ENCODE results near the gene RNF167.

Gene RNF167

DNA sequence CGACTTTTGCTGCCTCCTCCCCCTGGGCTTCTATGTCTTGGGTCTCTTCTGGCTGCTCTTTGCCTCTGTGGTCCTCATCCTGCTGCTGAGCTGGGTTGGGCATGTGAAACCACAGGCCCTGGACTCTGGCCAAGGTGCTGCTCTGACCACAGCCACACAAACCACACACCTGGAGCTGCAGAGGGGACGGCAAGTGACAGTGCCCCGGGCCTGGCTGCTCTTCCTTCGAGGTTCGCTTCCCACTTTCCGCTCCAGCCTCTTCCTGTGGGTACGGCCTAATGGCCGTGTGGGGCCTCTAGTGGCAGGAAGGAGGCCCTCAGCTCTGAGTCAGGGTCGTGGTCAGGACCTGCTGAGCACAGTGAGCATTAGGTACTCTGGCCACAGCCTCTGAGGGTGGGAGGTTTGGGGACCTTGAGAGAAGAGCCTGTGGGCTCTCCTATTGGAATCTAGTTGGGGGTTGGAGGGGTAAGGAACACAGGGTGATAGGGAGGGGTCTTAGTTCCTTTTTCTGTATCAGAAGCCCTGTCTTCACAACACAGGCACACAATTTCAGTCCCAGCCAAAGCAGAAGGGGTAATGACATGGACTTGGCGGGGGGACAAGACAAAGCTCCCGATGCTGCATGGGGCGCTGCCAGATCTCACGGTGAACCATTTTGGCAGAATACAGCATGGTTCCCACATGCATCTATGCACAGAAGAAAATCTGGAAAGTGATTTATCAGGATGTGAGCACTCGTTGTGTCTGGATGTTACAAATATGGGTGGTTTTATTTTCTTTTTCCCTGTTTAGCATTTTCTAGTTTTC lies 5.7 kb upstream of the RNF167 start:
- TF ChIP-seq EZH2phosphoT487 (IDR thresholded peaks at IDR 0.05; ENCODE audit: low read depth) = no peak
- TF ChIP-seq, protein P1, sequence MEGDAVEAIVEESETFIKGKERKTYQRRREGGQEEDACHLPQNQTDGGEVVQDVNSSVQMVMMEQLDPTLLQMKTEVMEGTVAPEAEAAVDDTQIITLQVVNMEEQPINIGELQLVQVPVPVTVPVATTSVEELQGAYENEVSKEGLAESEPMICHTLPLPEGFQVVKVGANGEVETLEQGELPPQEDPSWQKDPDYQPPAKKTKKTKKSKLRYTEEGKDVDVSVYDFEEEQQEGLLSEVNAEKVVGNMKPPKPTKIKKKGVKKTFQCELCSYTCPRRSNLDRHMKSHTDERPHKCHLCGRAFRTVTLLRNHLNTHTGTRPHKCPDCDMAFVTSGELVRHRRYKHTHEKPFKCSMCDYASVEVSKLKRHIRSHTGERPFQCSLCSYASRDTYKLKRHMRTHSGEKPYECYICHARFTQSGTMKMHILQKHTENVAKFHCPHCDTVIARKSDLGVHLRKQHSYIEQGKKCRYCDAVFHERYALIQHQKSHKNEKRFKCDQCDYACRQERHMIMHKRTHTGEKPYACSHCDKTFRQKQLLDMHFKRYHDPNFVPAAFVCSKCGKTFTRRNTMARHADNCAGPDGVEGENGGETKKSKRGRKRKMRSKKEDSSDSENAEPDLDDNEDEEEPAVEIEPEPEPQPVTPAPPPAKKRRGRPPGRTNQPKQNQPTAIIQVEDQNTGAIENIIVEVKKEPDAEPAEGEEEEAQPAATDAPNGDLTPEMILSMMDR (IDR thresholded peaks at IDR 0.05; ENCODE audit: low read depth, low read length) = no peak
- Histone ChIP-seq H3K9ac (ENCODE audit: low read length) (no peak overlapping the region), H3K4me2 (ENCODE audit: low read length) (no peak overlapping the region), H2AFZ (ENCODE audit: low read depth, low read length) (no peak overlapping the region), H3K27ac (ENCODE audit: low read length) (no peak overlapping the region), H3K27me3 (ENCODE audit: low read depth, low read length) (no peaks in the 10 kb centered on the region), H3K36me3 (replicated peaks; ENCODE audit: low read depth, low read length) (peaks cover 13% of the 10 kb centered on the region), H3K9me3 (ENCODE audit: insufficient read depth, low read length) (no peaks in the 10 kb centered on the region), H4K20me1 (ENCODE audit: insufficient read depth, low read length) (no peaks in the 10 kb centered on the region), H3K79me2 (ENCODE audit: low read length) (peaks cover 15% of the 10 kb centered on the region), H3K4me1 (ENCODE audit: low read length) (peaks cover 7% of the 10 kb centered on the region), H3K4me3 (ENCODE audit: low read length) (no peak overlapping the region)

DNA sequence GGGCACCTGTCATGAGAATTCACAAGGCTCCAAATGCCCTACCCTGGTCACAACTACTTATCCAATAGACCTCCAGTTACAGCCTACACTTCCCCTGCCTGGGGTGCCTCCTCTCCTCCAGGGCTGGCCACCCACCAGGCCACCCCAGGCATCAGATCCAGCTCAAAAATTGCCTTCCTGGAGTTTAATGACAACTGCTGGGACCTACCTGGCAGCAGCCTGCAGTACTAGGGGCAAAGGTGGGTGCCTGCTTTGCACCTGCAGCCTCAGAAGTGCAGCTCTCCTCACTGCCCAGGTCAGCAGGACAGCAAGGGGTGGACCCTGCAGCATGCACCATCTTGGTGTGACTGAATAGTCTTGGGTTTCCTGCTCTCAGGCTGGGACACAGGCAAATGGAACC lies 4.4 kb upstream of the RNF167 start:
- Histone ChIP-seq H3K36me3 (replicated peaks; ENCODE audit: low read depth, low read length) (peaks cover 13% of the 10 kb centered on the region), H4K20me1 (ENCODE audit: insufficient read depth, low read length) (no peaks in the 10 kb centered on the region), H3K4me3 (ENCODE audit: low read length) (no peak overlapping the region), H3K9me3 (ENCODE audit: insufficient read depth, low read length) (no peaks in the 10 kb centered on the region), H3K4me2 (ENCODE audit: low read length) (no peak overlapping the region), H2AFZ (ENCODE audit: low read depth, low read length) (no peak overlapping the region), H3K27ac (ENCODE audit: low read length) (no peak overlapping the region), H3K27me3 (ENCODE audit: low read depth, low read length) (no peaks in the 10 kb centered on the region), H3K4me1 (ENCODE audit: low read length) (peaks cover 7% of the 10 kb centered on the region), H3K9ac (ENCODE audit: low read length) (no peak overlapping the region), H3K79me2 (ENCODE audit: low read length) (peaks cover 20% of the 10 kb centered on the region)
- TF ChIP-seq, protein P1 (IDR thresholded peaks at IDR 0.05; ENCODE audit: low read depth, low read length) = no peak

DNA sequence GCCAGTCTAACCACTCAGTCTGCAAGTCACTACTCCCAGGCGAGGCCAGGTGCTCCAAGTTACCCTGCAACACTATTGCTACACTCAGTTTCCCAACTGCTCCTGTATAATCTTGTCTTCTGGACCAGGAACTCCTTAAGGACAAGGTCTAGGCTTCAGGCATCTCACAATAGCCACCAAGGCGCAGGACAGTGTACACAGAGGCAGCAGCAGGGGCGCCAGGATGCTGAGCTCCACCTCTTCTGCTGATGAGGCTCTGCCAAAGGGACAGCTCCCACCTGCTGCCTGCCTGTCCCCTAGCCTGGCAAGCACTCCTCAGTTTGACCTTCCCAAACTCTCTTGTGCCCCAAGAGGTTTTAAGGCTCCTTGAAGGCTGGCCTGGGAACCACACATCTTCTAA lies 3.6 kb upstream of the RNF167 start:
- H4K20me1 ChIP-seq (ENCODE audit: insufficient read depth, low read length) = no peaks in the 10 kb centered on the region
- H3K27me3 ChIP-seq (ENCODE audit: low read depth, low read length) = no peaks in the 10 kb centered on the region
- no peak overlapping the region for H3K9ac ChIP-seq (ENCODE audit: low read length)
- H3K79me2 ChIP-seq (ENCODE audit: low read length) = peaks cover 28% of the 10 kb centered on the region
- H3K36me3 ChIP-seq (replicated peaks; ENCODE audit: low read depth, low read length) = peaks cover 16% of the 10 kb centered on the region
- no peak overlapping the region for H3K4me2 ChIP-seq (ENCODE audit: low read length)
- peaks cover 11% of the 10 kb centered on the region for H3K4me1 ChIP-seq (ENCODE audit: low read length)
- no peak overlapping the region for H3K4me3 ChIP-seq (ENCODE audit: low read length)
- no peak overlapping the region for H2AFZ ChIP-seq (ENCODE audit: low read depth, low read length)
- TF ChIP-seq, protein P1 (IDR thresholded peaks at IDR 0.05; ENCODE audit: low read depth, low read length) = no peak
- TF ChIP-seq EZH2phosphoT487 (IDR thresholded peaks at IDR 0.05; ENCODE audit: low read depth) = no peak
- H3K9me3 ChIP-seq (ENCODE audit: insufficient read depth, low read length) = no peaks in the 10 kb centered on the region
- no peak overlapping the region for H3K27ac ChIP-seq (ENCODE audit: low read length)

DNA sequence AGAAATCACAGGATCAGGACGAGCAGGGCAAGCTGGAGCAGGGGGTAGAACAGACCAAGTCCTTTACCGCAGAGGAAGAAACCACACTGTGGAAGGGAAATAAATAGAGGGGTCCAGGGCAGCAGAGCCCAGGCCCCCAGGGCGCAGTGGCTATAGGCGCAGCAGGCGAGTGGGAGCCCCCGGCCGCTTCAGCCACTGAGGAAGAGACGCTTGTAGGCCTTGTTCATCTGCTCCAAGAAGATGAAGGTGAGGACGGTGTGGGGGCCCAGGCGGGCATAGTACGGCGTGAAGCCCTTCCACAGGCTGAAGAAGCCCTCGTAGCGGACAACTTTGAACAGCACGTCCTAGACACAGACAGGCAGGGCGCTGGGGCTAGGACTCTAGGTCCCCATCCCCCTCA lies 2.5 kb upstream of the RNF167 start:
- no peaks in the 10 kb centered on the region for H3K27me3 ChIP-seq (ENCODE audit: low read depth, low read length)
- H3K79me2 ChIP-seq (ENCODE audit: low read length) = peaks cover 39% of the 10 kb centered on the region
- no peak for TF ChIP-seq EZH2phosphoT487 (IDR thresholded peaks at IDR 0.05; ENCODE audit: low read depth)
- TF ChIP-seq, protein P1 (IDR thresholded peaks at IDR 0.05; ENCODE audit: low read depth, low read length) = no peak
- no peaks in the 10 kb centered on the region for H4K20me1 ChIP-seq (ENCODE audit: insufficient read depth, low read length)
- no peak overlapping the region for H3K4me3 ChIP-seq (ENCODE audit: low read length)
- no peak overlapping the region for H3K9ac ChIP-seq (ENCODE audit: low read length)
- H3K4me1 ChIP-seq (ENCODE audit: low read length) = peaks cover 16% of the 10 kb centered on the region
- no peak overlapping the region for H3K27ac ChIP-seq (ENCODE audit: low read length)
- no peak overlapping the region for H2AFZ ChIP-seq (ENCODE audit: low read depth, low read length)
- H3K36me3 ChIP-seq (replicated peaks; ENCODE audit: low read depth, low read length) = peaks cover 19% of the 10 kb centered on the region
- no peak overlapping the region for H3K4me2 ChIP-seq (ENCODE audit: low read length)
- no peaks in the 10 kb centered on the region for H3K9me3 ChIP-seq (ENCODE audit: insufficient read depth, low read length)
